IgD-negative memory B cell (primary cell): ENCODE data around the gene GNB5. TPM values are rescaled to one million over a fixed set of nuclear protein-coding genes. Genes with fewer than 3 reads are reported as not detected.
A peak's percentile ranks its signal among the peaks of the same experiment; 100 is the strongest.
"Not testable (repeated sequence)": the region's sequence is repeated elsewhere in the genome, so short reads cannot be mapped to it uniquely, and the experiment has no call there.

Source experiments
- H3K27ac Mint-ChIP-seq, 3 donors: one replicate each; pipeline ENCODE4 v1.8.0; 2020 to 2022; ENCODE audit warnings: mild to moderate bottlenecking in 3 of 3, mixed read lengths in 3 of 3, moderate library complexity in 1 of 3
- H3K27me3 Mint-ChIP-seq: one replicate; pipeline ENCODE4 v1.8.0; 2021; ENCODE audit warnings: mixed read lengths
- H3K36me3 Mint-ChIP-seq: one replicate; pipeline ENCODE4 v1.8.0; 2020; ENCODE audit warnings: mild to moderate bottlenecking, mixed read lengths
- H3K4me1 Mint-ChIP-seq, 3 donors: one replicate each; pipeline ENCODE4 v1.8.0; 2020 to 2022; ENCODE audit warnings: mixed read lengths in 3 of 3, mild to moderate bottlenecking in 1 of 3
- H3K4me3 Mint-ChIP-seq, 4 donors: one replicate each; pipeline ENCODE4 v1.8.0; 2020 to 2022; ENCODE audit warnings: mild to moderate bottlenecking in 4 of 4, mixed read lengths in 4 of 4, moderate library complexity in 3 of 4
- H3K9me3 Mint-ChIP-seq, 3 donors: one replicate each; pipeline ENCODE4 v1.8.0; 2020 to 2021; ENCODE audit warnings: mixed read lengths in 3 of 3, mild to moderate bottlenecking in 1 of 3
- polyA plus RNA-seq: library from polyadenylated mRNA; unstranded; fragments of 300-500 nt; fragmentation: Illumina TruSeq; gene quantifications from one replicate; pipeline ENCODE4 v1.2.3, GENCODE V29; 2021

The GNB5 gene
- polyA plus RNA-seq, 1 donor from 2014 or later, result 83.2 TPM

- not testable (repeated sequence) for H3K9me3 Mint-ChIP-seq, H3K27me3 Mint-ChIP-seq
- Mint-ChIP-seq H3K36me3 (peaks cover 12% of the 10 kb centered on the region), H3K27ac (peak overlapping the region in 1 of 3 donors; percentile 4), H3K4me1 (peaks cover 52 to 60% (median 54%) of the 10 kb centered on the region in 3 donors), H3K4me3 (peak overlapping the region in 1 of 4 donors; percentile 30)
Observed at GRCh38 chr15:52170199-52170598, 21.0 kb downstream of the GNB5 start.

DNA sequence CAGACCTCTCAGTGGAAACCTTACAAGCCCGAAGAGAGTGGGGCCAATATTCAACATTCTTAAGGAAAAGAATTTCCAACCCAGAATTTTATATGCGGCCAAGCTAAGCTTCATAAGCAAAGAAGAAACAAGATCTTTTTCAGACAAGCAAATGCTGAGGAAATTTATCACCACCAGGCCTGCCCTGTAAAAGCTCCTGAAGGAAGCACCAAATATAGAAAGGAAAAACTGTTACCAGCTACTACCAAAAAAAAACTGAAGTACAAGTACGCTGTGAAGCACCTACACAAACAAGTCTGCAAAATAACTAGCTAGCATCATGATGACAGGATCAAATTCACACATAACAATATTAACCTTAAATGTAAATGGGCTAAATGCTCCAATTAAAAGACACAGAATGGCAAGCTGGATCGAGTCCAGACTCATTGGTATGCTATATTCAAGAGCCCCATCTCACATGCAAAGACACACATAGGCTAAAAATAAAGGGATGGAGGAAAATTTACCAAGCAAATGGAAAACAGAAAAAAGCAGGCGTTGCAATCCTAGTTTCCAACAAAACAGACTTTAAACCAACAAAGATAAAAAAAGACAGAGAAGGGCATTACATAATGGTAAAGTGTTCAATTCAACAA is 25.6 kb downstream of the GNB5 start:
- H3K4me1 Mint-ChIP-seq, result peaks cover 38 to 45% (median 42%) of the 10 kb centered on the region in 3 donors
- not testable (repeated sequence) for H3K27me3 Mint-ChIP-seq, H3K9me3 Mint-ChIP-seq
- peaks cover 11% of the 10 kb centered on the region for H3K36me3 Mint-ChIP-seq
- peak overlapping the region in 2 of 3 donors; percentile 4 to 81 for H3K27ac Mint-ChIP-seq
- H3K4me3 Mint-ChIP-seq, result peak overlapping the region in 1 of 4 donors; percentile 60

- Mint-ChIP-seq H3K27me3 (no peaks in the 10 kb centered on the region), H3K27ac (peak overlapping the region; percentile 0 to 63 (median 32)), H3K9me3 (no peaks in the 10 kb centered on the region), H3K4me3 (no peak overlapping the region), H3K4me1 (peaks cover 34 to 40% (median 39%) of the 10 kb centered on the region in 3 donors), H3K36me3 (peaks cover 5% of the 10 kb centered on the region)
Observed at GRCh38 chr15:52164631-52165265, 26.4 kb downstream of the GNB5 start.

- Mint-ChIP-seq H3K4me3 (no peak overlapping the region), H3K4me1 (peaks cover 33 to 35% (median 35%) of the 10 kb centered on the region in 3 donors), H3K27me3 (no peaks in the 10 kb centered on the region), H3K36me3 (peaks cover 5% of the 10 kb centered on the region), H3K9me3 (no peaks in the 10 kb centered on the region), H3K27ac (no peak overlapping the region)
Observed at GRCh38 chr15:52163321-52164190, 27.6 kb downstream of the GNB5 start.

DNA sequence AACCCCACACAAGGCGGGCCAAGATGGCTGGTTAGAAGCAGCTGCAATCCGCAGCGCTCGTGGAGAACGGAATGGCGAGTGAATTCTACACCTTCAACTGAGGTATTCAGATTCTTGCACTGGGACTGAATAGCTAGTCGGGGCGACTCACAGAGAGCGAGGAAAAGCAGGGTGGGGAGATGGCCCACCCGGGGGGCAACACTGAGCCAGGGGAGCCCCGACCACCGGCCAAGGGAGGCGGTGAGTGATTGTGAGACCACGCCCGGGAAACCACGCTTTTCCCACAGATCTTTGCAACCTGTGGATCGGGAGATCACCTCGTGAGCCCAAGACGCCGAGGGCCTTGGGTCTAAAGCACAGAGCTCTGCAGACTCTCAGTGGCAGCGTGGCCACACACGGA is 28.3 kb downstream of the GNB5 start:
- Mint-ChIP-seq H3K4me3 (no peak overlapping the region), H3K36me3 (peaks cover 5% of the 10 kb centered on the region), H3K9me3 (no peaks in the 10 kb centered on the region), H3K27me3 (no peaks in the 10 kb centered on the region), H3K27ac (no peak overlapping the region), H3K4me1 (peaks cover 27 to 31% (median 30%) of the 10 kb centered on the region in 3 donors)

DNA sequence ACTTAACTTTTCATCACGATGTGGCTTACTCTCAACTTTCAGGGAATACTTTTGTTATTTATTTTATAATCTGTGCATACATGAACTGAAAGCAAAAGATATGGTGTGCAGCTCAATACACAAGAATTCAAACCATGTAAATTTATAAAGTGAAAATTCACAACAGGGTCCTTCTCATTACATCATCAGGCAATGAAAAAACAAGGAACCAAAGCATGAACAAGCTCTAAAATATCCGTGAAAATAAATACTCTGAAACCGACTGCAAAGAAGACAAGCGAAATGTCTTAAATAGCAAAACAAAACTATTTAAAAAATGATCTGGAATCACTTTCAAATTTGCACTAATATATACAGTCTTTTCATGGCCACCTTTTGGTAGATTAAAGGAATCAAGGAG is 28.9 kb downstream of the GNB5 start:
- H3K27me3 Mint-ChIP-seq, result no peaks in the 10 kb centered on the region
- peaks cover 5% of the 10 kb centered on the region for H3K36me3 Mint-ChIP-seq
- no peak overlapping the region for H3K4me3 Mint-ChIP-seq
- H3K27ac Mint-ChIP-seq, result no peak overlapping the region
- H3K4me1 Mint-ChIP-seq, result peaks cover 25 to 29% (median 27%) of the 10 kb centered on the region in 3 donors
- no peaks in the 10 kb centered on the region for H3K9me3 Mint-ChIP-seq

GRCh38 chr15:52161406-52161966 is 29.7 kb downstream of the GNB5 start:
- Mint-ChIP-seq H3K4me3 (no peak overlapping the region), H3K27me3 (no peaks in the 10 kb centered on the region), H3K4me1 (peaks cover 20 to 22% (median 20%) of the 10 kb centered on the region in 3 donors), H3K36me3 (peaks cover 5% of the 10 kb centered on the region), H3K27ac (no peak overlapping the region), H3K9me3 (no peaks in the 10 kb centered on the region)

- Mint-ChIP-seq H3K9me3 (no peaks in the 10 kb centered on the region), H3K4me1 (peaks cover 7 to 10% (median 8%) of the 10 kb centered on the region in 3 donors), H3K36me3 (peaks cover 5% of the 10 kb centered on the region), H3K27ac (peak overlapping the region in 1 of 3 donors; percentile 67), H3K27me3 (no peaks in the 10 kb centered on the region), H3K4me3 (no peak overlapping the region)
Observed at GRCh38 chr15:52159645-52160044, 31.5 kb downstream of the GNB5 start.

GRCh38 chr15:52158084-52158765 is 33.0 kb downstream of the GNB5 start:
- peaks cover 5% of the 10 kb centered on the region for H3K36me3 Mint-ChIP-seq
- peaks cover 4 to 9% (median 6%) of the 10 kb centered on the region in 3 donors for H3K4me1 Mint-ChIP-seq
- H3K27ac Mint-ChIP-seq, result peak overlapping the region in 2 of 3 donors; percentile 12 to 31
- H3K27me3 Mint-ChIP-seq, result no peaks in the 10 kb centered on the region
- H3K4me3 Mint-ChIP-seq, result peak overlapping the region in 1 of 4 donors; percentile 51
- no peaks in the 10 kb centered on the region for H3K9me3 Mint-ChIP-seq

- no peaks in the 10 kb centered on the region for H3K9me3 Mint-ChIP-seq
- no peak overlapping the region for H3K4me3 Mint-ChIP-seq
- H3K27me3 Mint-ChIP-seq, result no peaks in the 10 kb centered on the region
- peaks cover 4 to 9% (median 7%) of the 10 kb centered on the region in 3 donors for H3K4me1 Mint-ChIP-seq
- H3K27ac Mint-ChIP-seq, result peak overlapping the region in 1 of 3 donors; percentile 0
- H3K36me3 Mint-ChIP-seq, result peaks cover 4% of the 10 kb centered on the region
Observed at GRCh38 chr15:52155878-52156277, 35.3 kb downstream of the GNB5 start.

GRCh38 chr15:52154896-52155865 is 36.0 kb downstream of the GNB5 start:
- H3K27me3 Mint-ChIP-seq, result no peaks in the 10 kb centered on the region
- H3K4me1 Mint-ChIP-seq, result peaks cover 4 to 9% (median 7%) of the 10 kb centered on the region in 3 donors
- peaks cover 2% of the 10 kb centered on the region for H3K36me3 Mint-ChIP-seq
- peak overlapping the region in 1 of 3 donors; percentile 0 for H3K27ac Mint-ChIP-seq
- no peaks in the 10 kb centered on the region for H3K9me3 Mint-ChIP-seq
- H3K4me3 Mint-ChIP-seq, result no peak overlapping the region

DNA sequence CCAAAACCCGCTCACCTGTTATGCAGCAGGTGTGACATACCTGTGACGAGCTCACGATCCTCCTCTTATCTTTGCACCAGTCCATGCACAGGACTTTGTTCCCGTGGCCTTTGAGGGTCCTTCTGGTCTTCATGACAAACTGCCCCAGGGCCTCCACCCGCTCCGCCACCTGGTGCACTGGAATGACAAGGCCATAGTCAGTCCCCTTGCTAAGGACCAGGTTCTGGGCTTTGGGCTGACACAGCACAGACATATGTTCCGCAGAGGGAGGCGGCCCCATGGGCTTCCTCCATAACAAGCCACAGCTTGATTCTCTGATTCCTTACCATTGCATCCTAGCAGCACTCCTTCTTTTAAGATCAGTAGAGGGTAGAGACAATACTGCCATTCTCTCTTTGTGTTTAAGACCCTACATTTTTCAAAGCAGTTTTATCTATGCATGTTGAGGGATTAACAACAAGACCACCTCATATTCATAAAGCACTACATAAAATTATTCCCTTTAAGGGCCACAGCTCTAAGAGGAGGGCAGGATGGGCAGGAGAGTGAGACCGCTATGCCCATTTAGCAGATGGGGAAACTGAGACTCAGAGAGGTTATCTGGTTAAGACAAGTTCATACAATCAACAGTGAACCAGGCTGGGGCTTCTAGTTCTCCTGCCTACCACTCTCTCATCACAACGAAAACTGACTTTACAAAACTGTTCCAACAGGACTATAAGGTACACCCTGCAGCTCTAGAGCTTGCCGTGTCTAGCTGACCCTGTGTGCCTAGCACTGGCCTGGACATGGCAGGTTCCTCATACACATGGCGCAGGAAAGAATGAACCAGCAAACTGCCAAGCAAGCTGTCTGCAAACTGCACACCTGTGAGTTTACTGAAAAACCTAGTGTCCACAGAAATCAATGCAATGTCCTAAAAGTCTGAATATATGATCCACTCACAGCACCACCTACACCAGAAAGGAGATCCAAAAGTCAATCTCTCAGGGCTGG is 37.0 kb downstream of the GNB5 start:
- no peaks in the 10 kb centered on the region for H3K27me3 Mint-ChIP-seq
- H3K27ac Mint-ChIP-seq, result no peak overlapping the region
- no peaks in the 10 kb centered on the region for H3K9me3 Mint-ChIP-seq
- peak overlapping the region in 1 of 4 donors; percentile 21 for H3K4me3 Mint-ChIP-seq
- peaks cover 4% of the 10 kb centered on the region for H3K36me3 Mint-ChIP-seq
- peaks cover 4 to 9% (median 7%) of the 10 kb centered on the region in 3 donors for H3K4me1 Mint-ChIP-seq
